Heart right ventricle (tissue), 16 donors: Measurements from ENCODE around the gene PPM1E. TPM values are rescaled to one million over a fixed set of nuclear protein-coding genes. Genes with fewer than 3 reads are reported as not detected.
"Not testable (repeated sequence)": the region's sequence is repeated elsewhere in the genome, so short reads cannot be mapped to it uniquely, and the experiment has no call there.

Experiments used
- ATAC-seq, 8 donors: fragments of 200-7000 bp; cut with Tn5 transposase; one replicate each; pipeline ENCODE4 v1.9.1; 2020; ENCODE audit warnings: mild to moderate bottlenecking in 8 of 8, moderate library complexity in 8 of 8, moderate number of reproducible peaks in 1 of 8
- DNase-seq, 2 donors: peaks; one replicate each; pipeline ENCODE4 v3.0.0-alpha.2; 2020
- H3K27ac ChIP-seq, 10 donors: fragments of 200-600 bp; sonication (generic) in 2 of 10; one replicate each; pipeline versions ENCODE4 v1.5.0 to v1.8.0; 2020 to 2022; ENCODE audit warnings: mild to moderate bottlenecking in 3 of 10
- H3K27me3 ChIP-seq, 7 donors: fragments of 200-600 bp; one replicate each; pipeline ENCODE4 v1.8.0; 2021 to 2022; ENCODE audit warnings: mild to moderate bottlenecking in 2 of 7
- H3K36me3 ChIP-seq, 9 donors: fragments of 200-600 bp; sonication (generic) in 1 of 9; one replicate each; pipeline versions ENCODE4 v1.5.0 to v1.8.0; 2020 to 2022; ENCODE audit warnings: mild to moderate bottlenecking in 2 of 9
- H3K4me1 ChIP-seq, 9 donors: fragments of 200-600 bp; sonication (generic) in 1 of 9; one replicate each; pipeline versions ENCODE4 v1.5.0 to v1.8.0; 2020 to 2022; ENCODE audit warnings: mild to moderate bottlenecking in 4 of 9
- H3K4me3 ChIP-seq, 10 donors: fragments of 200-600 bp; sonication (generic) in 2 of 10; one replicate each; pipeline versions ENCODE4 v1.5.0 to v1.8.0; 2020 to 2022; ENCODE audit warnings: mild to moderate bottlenecking in 7 of 10, moderate library complexity in 2 of 10
- H3K9me3 ChIP-seq, 11 donors: fragments of 200-600 bp in 10 of 11; sonication (generic) in 2 of 11; one replicate each; pipeline versions ENCODE4 v1.5.0 to v1.8.0; 2013 to 2022; ENCODE audit warnings: mild to moderate bottlenecking in 2 of 11, control low read depth in 1 of 11, moderate library complexity in 1 of 11
- CTCF ChIP-seq, 9 donors: fragments of 200-600 bp; sonication (generic) in 2 of 9; IDR thresholded peaks; one replicate each; pipeline versions ENCODE4 v1.5.0 to v1.8.0; 2021 to 2022; ENCODE audit warnings: antibody characterized with exemption in 9 of 9, mild to moderate bottlenecking in 5 of 9, moderate library complexity in 1 of 9
- WGBS, 2 donors: extraction: QIAGEN DNeasy Blood & Tissue Kit; methylation state at CpG; one replicate each; pipeline ENCODE4 v1.1.7; 2013; ENCODE audit warnings: inconsistent platforms in 1 of 2; 5-methylcytosine and 5-hydroxymethylcytosine counted together
- intact Hi-C, 10 donors: fragments of 100-400 bp; cut with DNase I; formaldehyde crosslinking; loops; one replicate each; pipeline versions ENCODE4 v1.11.1 to v1.14.2; 2022
- polyA plus RNA-seq, 2 donors: library from polyadenylated mRNA; stranded (reverse); fragments of 200-250 nt; gene quantifications; one replicate each; pipeline ENCODE4 v1.2.3, GENCODE V29; 2013
- total RNA-seq, 10 donors: library from RNA; stranded (reverse); fragmentation: NEBNext Ultra II Directional in 3 of 10; extraction: Animal tissue kit (Norgen Biotek cat#: 25700) in 3 of 10; gene quantifications; one replicate each; pipeline versions ENCODE4 v1.2.1 to v1.2.4, GENCODE V29; 2021 to 2023
- donor health status: Arrhythmogenic right ventricular cardiomyopathy.
- donor health status: ischemic (EF 13 %, LVEDD 7.1; RV severe dilation, severe dysfunction).
- donor health status: healthy with polysubstance abuse.
- donor health status: DM: no; HTN: yes; CAD: no.
- donor health status: DM: no; HTN: no; CAD: no.
- donor health status: ischemic (EF 25% LVEDD 6.9; RV normal size, moderate dysfunction).
- donor health status: ischemic (EF 25% LVEDD 5.7; RV mildly dilated, moderate dysfunction).
- donor health status: healthy.
- donor health status: DM: yes; HTN: yes; CAD: no.
- donor health status: Ischemic cardiomyopathy.
- donor health status: ischemic (EF 35%, LVEDD 5.7; RV mildly dilated, moderate dysfunction).
- donor health status: nonischemic (EF 11% LVEDD 7.7; RV severe dilation, severe dysfunction).
- donor health status: DM: yes; HTN: yes; CAD: no.
- donor health status: PGD.
- donor health status: ischemic (EF 29% LVEDD 5.4; RV normal size, mild dysfunction).
- donor health status: nonischemic (EF 23%, LVEDD 6.1; RV moderate dilation, normal function).

The PPM1E gene
- total and polyA plus RNA-seq, 12 donors = 0.14 to 3.1 (median 0.41) TPM

GRCh38 chr17:58734811-58735210 lies 20.8 kb upstream of the PPM1E start:
- H3K27ac ChIP-seq = no peak overlapping the region
- no peak for TF ChIP-seq CTCF (IDR thresholded peaks at IDR 0.05)
- H3K36me3 ChIP-seq = peaks cover 0 to 56% (median 5%) of the 10 kb centered on the region in 9 donors
- WGBS, 2 donors = 85 to 88% methylated on average over 3 of the region's 3 CpGs
- no peak for ATAC-seq
- intact Hi-C loops = no loop called here
- no peak overlapping the region for H3K4me3 ChIP-seq
- H3K27me3 ChIP-seq = no peaks in the 10 kb centered on the region
- no peaks in the 10 kb centered on the region for H3K4me1 ChIP-seq
- H3K9me3 ChIP-seq = no peaks in the 10 kb centered on the region
- DNase-seq = no peak

- 88 to 94% methylated on average over 8 of the region's 8 CpGs for WGBS, 2 donors
- TF ChIP-seq CTCF (IDR thresholded peaks at IDR 0.05) = no peak
- intact Hi-C loops = no loop called here
- Histone ChIP-seq H3K36me3 (peaks cover 0 to 1% (median 0%) of the 10 kb centered on the region in 9 donors), H3K4me1 (no peaks in the 10 kb centered on the region), H3K27ac (no peak overlapping the region), H3K9me3 (no peaks in the 10 kb centered on the region), H3K27me3 (no peaks in the 10 kb centered on the region), H3K4me3 (no peak overlapping the region)
- no peak for ATAC-seq
- DNase-seq = no peak
Observed at GRCh38 chr17:58741121-58741625, 14.5 kb upstream of the PPM1E start.

GRCh38 chr17:58747674-58748073 lies 8.0 kb upstream of the PPM1E start:
- no peak for DNase-seq
- WGBS, 2 donors = 93 to 94% methylated on average over 1 of the region's 1 CpG
- no peak for TF ChIP-seq CTCF (IDR thresholded peaks at IDR 0.05)
- ATAC-seq = no peak
- Histone ChIP-seq H3K27ac (no peak overlapping the region), H3K4me1 (no peaks in the 10 kb centered on the region), H3K4me3 (no peak overlapping the region), H3K27me3 (peaks cover 0 to 2% (median 0%) of the 10 kb centered on the region in 7 donors), H3K36me3 (no peaks in the 10 kb centered on the region), H3K9me3 (no peaks in the 10 kb centered on the region)
- intact Hi-C loops = no loop called here

- H3K36me3 ChIP-seq, intact Hi-C loops, H3K27ac ChIP-seq, H3K4me1 ChIP-seq, H3K4me3 ChIP-seq, DNase-seq, ATAC-seq, H3K9me3 ChIP-seq: not testable (repeated sequence)
- H3K27me3 ChIP-seq = peaks cover 0 to 20% (median 0%) of the 10 kb centered on the region in 7 donors
Observed at GRCh38 chr17:58749627-58750026, 6.0 kb upstream of the PPM1E start.

- peaks cover 0 to 54% (median 21%) of the 10 kb centered on the region in 7 donors for H3K27me3 ChIP-seq
- H3K4me3 ChIP-seq = no peak overlapping the region
- peaks cover 0 to 19% (median 16%) of the 10 kb centered on the region in 9 donors for H3K4me1 ChIP-seq
- H3K36me3 ChIP-seq = no peaks in the 10 kb centered on the region
- H3K27ac ChIP-seq = no peak overlapping the region
- intact Hi-C loops = no loop called here
- TF ChIP-seq CTCF (IDR thresholded peaks at IDR 0.05) = no peak
- WGBS, 2 donors = 70 to 73% methylated on average over 2 of the region's 2 CpGs
- no peak for DNase-seq
- H3K9me3 ChIP-seq = no peaks in the 10 kb centered on the region
- ATAC-seq = no peak
Observed at GRCh38 chr17:58753026-58753425, 2.6 kb upstream of the PPM1E start.
